Erythroblast (primary cell): ENCODE data around the gene PRCC.
A peak's percentile ranks its signal among the peaks of the same experiment; 100 is the strongest.

Experiments used
- DNase-seq, 2 experiments: peaks; one replicate each; lab custom pipeline; 2025; lab: John Stamatoyannopoulos, UW
- GATA1 ChIP-seq: IDR thresholded peaks from 2 replicates; pipeline ENCODE4 v1.6.1; 2011; ENCODE audit warnings: low read depth, mild to moderate bottlenecking, control low read depth, low read length, moderate library complexity
- POLR2A ChIP-seq: IDR thresholded peaks from 2 replicates; pipeline ENCODE4 v1.6.1; 2011; ENCODE audit warnings: mild to moderate bottlenecking, low read length

The PRCC gene

GRCh38 chr1:156815961-156816422 is 48.7 kb downstream of the PRCC start:
- DNase-seq = no peak
- TF ChIP-seq GATA1 (no peak), POLR2A (no peak)

GRCh38 chr1:156816561-156817328 is 49.4 kb downstream of the PRCC start, which contains the start of gene SH2D2A:
Gene SH2D2A (minus strand): TSS chr1:156816848. CDS start chr1:156816708, 140 bp downstream.
- DNase-seq = peak; percentile 27 to 36
- no peak for TF ChIP-seq GATA1
- peak; percentile 75 for TF ChIP-seq POLR2A

GRCh38 chr1:156821801-156822200 is 54.5 kb downstream of the PRCC start:
- TF ChIP-seq POLR2A (no peak), GATA1 (no peak)
- DNase-seq = no peak

- TF ChIP-seq POLR2A (no peak), GATA1 (no peak)
- no peak for DNase-seq
Observed at GRCh38 chr1:156822680-156823079, 55.3 kb downstream of the PRCC start.

- TF ChIP-seq GATA1 = no peak
- TF ChIP-seq POLR2A = no peak
- DNase-seq = no peak
Observed at GRCh38 chr1:156823210-156823790, 56.0 kb downstream of the PRCC start.

- TF ChIP-seq POLR2A (no peak), GATA1 (no peak)
- DNase-seq = no peak
Observed at GRCh38 chr1:156826630-156827029, 59.3 kb downstream of the PRCC start.

GRCh38 chr1:156828400-156829124 is 61.2 kb downstream of the PRCC start:
- no peak for DNase-seq
- TF ChIP-seq GATA1 (no peak), POLR2A (no peak)

GRCh38 chr1:156832434-156832833 is 65.1 kb downstream of the PRCC start:
- TF ChIP-seq POLR2A (no peak), GATA1 (no peak)
- no peak for DNase-seq

- DNase-seq = no peak
- TF ChIP-seq GATA1 = no peak
- no peak for TF ChIP-seq POLR2A
Observed at GRCh38 chr1:156833603-156834002, 66.3 kb downstream of the PRCC start.

- TF ChIP-seq POLR2A (no peak), GATA1 (no peak)
- no peak for DNase-seq
Observed at GRCh38 chr1:156834322-156834721, 67.0 kb downstream of the PRCC start.

- DNase-seq = no peak
Observed at GRCh38 chr1:156836041-156836654, 68.8 kb downstream of the PRCC start.

GRCh38 chr1:156836892-156837291 is 69.6 kb downstream of the PRCC start:
- TF ChIP-seq POLR2A = no peak
- no peak for TF ChIP-seq GATA1
- DNase-seq = no peak

More at GRCh38 chr1:156836041-156836654, 68.8 kb downstream of the PRCC start:
- no peak for TF ChIP-seq POLR2A
- no peak for TF ChIP-seq GATA1

GRCh38 chr1:156838972-156839371 is 71.6 kb downstream of the PRCC start:
- TF ChIP-seq GATA1 = no peak
- no peak for TF ChIP-seq POLR2A
- peak; percentile 35 to 57 for DNase-seq
